Ovary (tissue), 9 donors: ENCODE measurements around the gene UQCC5. TPM values are rescaled to one million over a fixed set of nuclear protein-coding genes. Genes with fewer than 3 reads are reported as not detected.
A peak's percentile ranks its signal among the peaks of the same experiment; 100 is the strongest.

ENCODE experiments used
- DNase-seq, 5 donors: peaks; one replicate each; pipeline ENCODE4 v3.0.0-alpha.2; 2019 to 2020
- H3K27ac ChIP-seq, 2 donors: fragments of 200-600 bp; one replicate each; pipeline versions ENCODE4 v1.5.1 to v1.8.0; 2019 to 2022
- H3K27me3 ChIP-seq: fragments of 200-600 bp; one replicate; pipeline ENCODE4 v1.8.0; 2022
- H3K36me3 ChIP-seq: fragments of 200-600 bp; sonication (generic); one replicate; pipeline ENCODE4 v1.5.1; 2019
- H3K4me1 ChIP-seq: one replicate; pipeline ENCODE4 v1.8.1; 2013; ENCODE audit warnings: mild to moderate bottlenecking, moderate library complexity; ENCODE audit not compliant: insufficient read depth
- H3K4me3 ChIP-seq: fragments of 200-600 bp; sonication (generic); one replicate; pipeline ENCODE4 v1.5.1; 2017
- H3K9me3 ChIP-seq, 2 donors: fragments of 200-600 bp in 1 of 2; sonication (generic) in 1 of 2; one replicate each; pipeline versions ENCODE4 v1.5.1 to v1.8.1; 2013 to 2019; ENCODE audit warnings: mild to moderate bottlenecking in 1 of 2, moderate library complexity in 1 of 2
- EP300 ChIP-seq: sonication (generic); formaldehyde crosslinking; IDR thresholded peaks from one replicate; pipeline ENCODE4 v1.6.1; 2017; ENCODE audit warnings: antibody characterized with exemption
- POLR2A ChIP-seq: fragments of 450-650 bp; IDR thresholded peaks from one replicate; pipeline ENCODE4 v1.6.1; 2017; ENCODE audit warnings: antibody characterized with exemption, mild to moderate bottlenecking, moderate library complexity
- WGBS, 3 donors: extraction: QIAGEN DNeasy Blood & Tissue Kit in 1 of 3; methylation state at CpG; one replicate each; pipeline versions ENCODE4 v1.1.5 to v1.1.7; 2013 to 2017; 5-methylcytosine and 5-hydroxymethylcytosine counted together
- intact Hi-C, 4 donors: fragments of 100-400 bp; cut with DNase I; formaldehyde crosslinking; loops; one replicate each; pipeline versions ENCODE4 v1.11.0 to v1.15.1; 2022 to 2023
- polyA plus RNA-seq, 2 donors: library from polyadenylated mRNA; stranded (reverse); fragments of 200-250 nt in 1 of 2; fragments of 350-450 nt in 1 of 2; fragmentation: Illumina TruSeq in 1 of 2; extraction: RNeasy Lipid Tissue Mini Kit (QIAGEN cat#74804) in 1 of 2; gene quantifications; one replicate each; pipeline ENCODE4 v1.2.3, GENCODE V29; 2013 to 2014
- total RNA-seq, 7 donors: library from RNA; depleted of rRNA in 2 of 7; stranded (reverse); fragments of >200 nt in 2 of 7; fragmentation: NEBNext Ultra II Directional in 3 of 7; extraction: Animal tissue kit (Norgen Biotek cat#: 25700) in 3 of 7; gene quantifications; one replicate each; pipeline versions ENCODE4 v1.1.0 to v1.2.4, GENCODE V29; 2016 to 2023
- TF ChIP-seq, protein P1 (sequence below), 3 donors: fragments of 450-650 bp in 2 of 3; fragments of 200-600 bp in 1 of 3; IDR thresholded peaks; one replicate each; pipeline versions ENCODE4 v1.5.1 to v1.8.0; 2016 to 2022; ENCODE audit warnings: antibody characterized with exemption in 3 of 3, mild to moderate bottlenecking in 1 of 3
- donor health status: DM: no; HTN: no; CAD: no; lungs with moderate emphysema.
- donor health status: DM: no; HTN: no; CAD: no.
- donor health status: Bipolar disorder and iron deficiency.
- donor health status: DM: yes; HTN: yes; CAD: no.
- donor health status: DM: no; HTN: no; CAD: no.
- donor health status: DM: yes; HTN: yes; CAD: no.

Gene UQCC5
- total and polyA plus RNA-seq, 9 donors: 1.4 to 53.0 (median 27.4) TPM

DNA sequence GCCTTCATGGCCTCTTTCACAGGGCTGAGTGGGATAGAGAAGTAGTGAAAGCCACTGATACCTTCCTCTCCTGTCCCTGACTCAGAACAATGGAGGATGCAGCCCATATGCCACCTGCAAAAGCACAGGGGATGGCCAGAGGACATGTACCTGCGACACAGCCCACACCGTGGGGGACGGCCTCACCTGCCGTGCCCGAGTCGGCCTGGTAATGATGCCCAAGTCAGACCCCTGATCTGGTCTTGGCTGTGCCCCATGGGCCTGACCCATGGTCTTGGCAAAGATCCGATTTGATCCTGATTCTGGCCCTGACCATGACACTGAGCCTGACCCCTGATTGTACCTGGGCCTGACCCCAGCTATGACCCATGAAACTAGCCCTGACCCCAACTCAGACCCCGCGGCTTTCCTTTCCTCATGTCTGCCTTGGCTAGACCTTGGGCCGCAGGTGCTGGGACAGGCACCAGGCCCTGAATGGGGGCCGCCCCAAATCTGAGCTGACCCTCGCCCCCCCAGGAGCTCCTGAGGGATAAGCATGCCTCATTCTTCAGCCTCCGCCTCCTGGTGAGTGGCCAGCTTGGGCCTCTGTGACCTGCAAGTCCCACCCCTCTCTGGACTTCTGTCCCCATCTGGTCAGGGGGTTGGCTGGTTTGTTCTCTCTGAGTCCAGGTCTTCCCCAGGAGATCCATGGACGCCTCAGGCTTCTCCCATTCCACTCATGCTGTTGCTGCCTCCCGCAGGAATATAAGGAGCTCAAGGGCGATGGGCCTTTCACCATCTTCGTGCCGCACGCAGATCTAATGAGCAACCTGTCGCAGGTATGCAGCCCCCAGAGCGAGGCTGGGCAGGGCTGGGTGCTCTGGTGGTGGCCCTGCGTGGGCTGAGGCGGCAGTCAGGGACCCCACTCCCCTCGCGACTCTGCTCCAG lies 18.3 kb upstream of the UQCC5 start:
- Histone ChIP-seq H3K4me3 (peak overlapping the region; percentile 32), H3K36me3 (no peaks in the 10 kb centered on the region), H3K27ac (no peak overlapping the region), H3K27me3 (no peaks in the 10 kb centered on the region), H3K4me1 (peaks cover 7% of the 10 kb centered on the region), H3K9me3 (no peaks in the 10 kb centered on the region)
- intact Hi-C loops: no loop called here
- DNase-seq: no peak
- WGBS, 3 donors: 65 to 78% (median 72%) methylated on average over 23 to 25 of the region's 25 CpGs
- no peak for TF ChIP-seq POLR2A
- TF ChIP-seq, protein P1, sequence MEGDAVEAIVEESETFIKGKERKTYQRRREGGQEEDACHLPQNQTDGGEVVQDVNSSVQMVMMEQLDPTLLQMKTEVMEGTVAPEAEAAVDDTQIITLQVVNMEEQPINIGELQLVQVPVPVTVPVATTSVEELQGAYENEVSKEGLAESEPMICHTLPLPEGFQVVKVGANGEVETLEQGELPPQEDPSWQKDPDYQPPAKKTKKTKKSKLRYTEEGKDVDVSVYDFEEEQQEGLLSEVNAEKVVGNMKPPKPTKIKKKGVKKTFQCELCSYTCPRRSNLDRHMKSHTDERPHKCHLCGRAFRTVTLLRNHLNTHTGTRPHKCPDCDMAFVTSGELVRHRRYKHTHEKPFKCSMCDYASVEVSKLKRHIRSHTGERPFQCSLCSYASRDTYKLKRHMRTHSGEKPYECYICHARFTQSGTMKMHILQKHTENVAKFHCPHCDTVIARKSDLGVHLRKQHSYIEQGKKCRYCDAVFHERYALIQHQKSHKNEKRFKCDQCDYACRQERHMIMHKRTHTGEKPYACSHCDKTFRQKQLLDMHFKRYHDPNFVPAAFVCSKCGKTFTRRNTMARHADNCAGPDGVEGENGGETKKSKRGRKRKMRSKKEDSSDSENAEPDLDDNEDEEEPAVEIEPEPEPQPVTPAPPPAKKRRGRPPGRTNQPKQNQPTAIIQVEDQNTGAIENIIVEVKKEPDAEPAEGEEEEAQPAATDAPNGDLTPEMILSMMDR (IDR thresholded peaks at IDR 0.05): no peak
- TF ChIP-seq EP300: no peak

DNA sequence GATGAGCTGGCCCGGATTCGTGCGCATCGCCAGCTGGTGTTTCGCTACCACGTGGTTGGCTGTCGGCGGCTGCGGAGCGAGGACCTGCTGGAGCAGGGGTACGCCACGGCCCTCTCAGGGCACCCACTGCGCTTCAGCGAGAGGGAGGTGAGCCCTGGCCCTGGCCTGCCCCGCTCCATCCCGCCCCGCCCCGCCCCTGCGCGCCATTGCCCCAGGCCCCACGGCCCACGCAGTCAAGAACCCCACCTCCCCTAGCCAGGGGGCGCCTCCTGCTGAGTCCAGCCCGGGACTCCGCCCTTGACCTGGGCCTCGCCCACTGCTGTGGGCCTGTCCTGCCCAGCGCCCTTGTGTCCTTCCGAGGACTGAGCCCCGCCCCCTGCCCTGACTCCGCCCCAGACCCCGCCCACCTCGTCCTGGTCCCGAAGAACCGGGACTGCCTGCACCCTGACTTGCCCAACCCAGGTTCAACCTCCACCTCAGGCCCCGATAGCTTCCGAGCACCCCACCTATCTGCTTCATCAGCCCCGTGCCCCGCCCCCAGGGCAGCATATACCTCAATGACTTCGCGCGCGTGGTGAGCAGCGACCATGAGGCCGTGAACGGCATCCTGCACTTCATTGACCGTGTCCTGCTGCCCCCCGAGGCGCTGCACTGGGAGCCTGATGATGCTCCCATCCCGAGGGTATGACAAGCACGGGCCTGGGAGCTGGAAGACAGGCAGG lies 17.5 kb upstream of the UQCC5 start:
- WGBS, 3 donors: 28 to 56% (median 31%) methylated on average over 31 to 50 of the region's 50 CpGs
- H3K4me3 ChIP-seq: peak overlapping the region; percentile 32
- peaks cover 7% of the 10 kb centered on the region for H3K4me1 ChIP-seq
- H3K36me3 ChIP-seq: no peaks in the 10 kb centered on the region
- no peaks in the 10 kb centered on the region for H3K9me3 ChIP-seq
- no peak for TF ChIP-seq POLR2A
- no peak for TF ChIP-seq EP300
- TF ChIP-seq, protein P1 (IDR thresholded peaks at IDR 0.05): no peak
- no peaks in the 10 kb centered on the region for H3K27me3 ChIP-seq
- no peak overlapping the region for H3K27ac ChIP-seq
- peak in 4 of 5 donors; percentile 50 to 71 (median 60) for DNase-seq
- intact Hi-C loops: no loop called here

DNA sequence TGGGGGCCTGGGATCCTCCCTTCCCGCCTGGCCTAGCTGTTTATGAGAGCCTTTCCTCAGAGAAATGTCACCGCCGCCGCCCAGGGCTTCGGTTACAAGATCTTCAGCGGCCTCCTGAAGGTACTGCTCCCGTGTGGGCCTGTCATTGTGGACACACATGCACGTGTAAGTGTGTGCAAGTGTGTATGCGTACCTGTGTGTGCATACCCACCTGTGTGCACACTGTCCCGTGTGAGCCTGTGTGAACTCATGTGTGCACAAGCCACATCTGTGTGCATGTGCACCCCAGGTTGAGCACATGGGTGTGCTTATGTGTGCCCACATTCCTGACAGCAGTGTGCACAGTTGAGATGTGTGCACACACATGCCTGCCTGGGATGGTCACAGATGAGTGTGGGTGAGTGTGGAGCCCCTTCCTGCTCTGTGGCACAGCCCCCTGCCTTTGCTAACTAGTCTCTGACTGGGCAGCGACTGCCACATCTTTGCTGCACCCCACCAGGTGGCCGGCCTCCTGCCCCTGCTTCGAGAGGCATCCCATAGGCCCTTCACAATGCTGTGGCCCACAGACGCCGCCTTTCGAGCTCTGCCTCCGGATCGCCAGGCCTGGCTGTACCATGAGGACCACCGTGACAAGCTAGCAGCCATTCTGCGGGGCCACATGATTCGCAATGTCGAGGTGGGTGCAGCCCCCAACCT lies 16.8 kb upstream of the UQCC5 start:
- Histone ChIP-seq H3K36me3 (no peaks in the 10 kb centered on the region), H3K9me3 (no peaks in the 10 kb centered on the region), H3K27ac (no peak overlapping the region), H3K4me1 (peaks cover 7% of the 10 kb centered on the region), H3K4me3 (no peak overlapping the region), H3K27me3 (no peaks in the 10 kb centered on the region)
- intact Hi-C loops: no loop called here
- no peak for DNase-seq
- WGBS, 3 donors: 90 to 92% (median 91%) methylated on average over 22 of the region's 22 CpGs
- TF ChIP-seq, protein P1 (IDR thresholded peaks at IDR 0.05): no peak
- TF ChIP-seq EP300 (no peak), POLR2A (no peak)

DNA sequence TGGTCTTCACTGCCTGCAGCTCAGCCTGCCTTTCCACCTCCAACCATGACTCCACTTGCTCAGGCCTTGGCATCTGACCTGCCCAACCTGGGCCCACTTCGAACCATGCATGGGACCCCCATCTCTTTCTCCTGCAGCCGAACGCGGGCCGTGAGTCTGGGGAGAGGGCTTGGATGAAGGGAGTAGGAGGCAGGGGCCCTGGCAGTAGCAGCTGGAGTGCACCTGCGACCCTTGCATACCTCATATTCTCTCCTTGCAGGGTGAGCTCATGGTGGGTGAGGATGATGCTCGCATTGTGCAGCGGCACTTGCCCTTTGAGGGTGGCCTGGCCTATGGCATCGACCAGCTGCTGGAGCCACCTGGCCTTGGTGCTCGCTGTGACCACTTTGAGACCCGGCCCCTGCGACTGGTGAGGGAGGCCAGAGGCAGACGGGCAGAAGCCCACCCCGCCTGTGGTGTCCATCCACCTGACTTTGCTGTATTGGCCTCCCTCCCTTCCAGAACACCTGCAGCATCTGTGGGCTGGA lies 16.2 kb upstream of the UQCC5 start:
- intact Hi-C loops: no loop called here
- Histone ChIP-seq H3K9me3 (no peaks in the 10 kb centered on the region), H3K27me3 (no peaks in the 10 kb centered on the region), H3K4me3 (no peak overlapping the region), H3K27ac (no peak overlapping the region), H3K4me1 (peaks cover 7% of the 10 kb centered on the region), H3K36me3 (no peaks in the 10 kb centered on the region)
- DNase-seq: no peak
- 91 to 94% (median 94%) methylated on average over 14 of the region's 14 CpGs for WGBS, 3 donors
- TF ChIP-seq EP300 (no peak), POLR2A (no peak)
- TF ChIP-seq, protein P1 (IDR thresholded peaks at IDR 0.05): no peak
